Renal cortex interstitium (tissue), 11 donors: ENCODE results near the gene UBR1. TPM values are rescaled to one million over a fixed set of nuclear protein-coding genes. Genes with fewer than 3 reads are reported as not detected.
"Not testable (repeated sequence)": the region's sequence is repeated elsewhere in the genome, so short reads cannot be mapped to it uniquely, and the experiment has no call there.

Experiments used
- DNase-seq, 11 donors: peaks; one replicate each; pipeline ENCODE4 v3.0.0-alpha.2; 2013; ENCODE audit warnings: low read depth in 9 of 11, low spot score in 4 of 11; ENCODE audit errors: extremely low read depth in 1 of 11
- polyA plus RNA-seq, 3 donors: library from polyadenylated mRNA; unstranded; fragments of 120-200 nt; gene quantifications; one replicate each; pipeline ENCODE4 v1.2.1, GENCODE V29; 2013; ENCODE audit not compliant: insufficient read length in 3 of 3

The UBR1 gene
- polyA plus RNA-seq, 3 donors: 20.3 to 27.5 (median 22.9) TPM

- no peak for DNase-seq
These were observed 173.9 kb downstream of the UBR1 start for GRCh38 chr15:42931702-42932486.

GRCh38 chr15:42929306-42929848, 176.5 kb downstream of the UBR1 start:
- no peak for DNase-seq

GRCh38 chr15:42921342-42921731, 184.5 kb downstream of the UBR1 start:
- DNase-seq: peak in 3 of 11 donors; percentile 2 to 18 (median 3)

- peak; percentile 96 to 99 (median 98) for DNase-seq
These were observed 185.1 kb downstream of the UBR1 start, which contains the start of gene TTBK2 for GRCh38 chr15:42920519-42921341. TSS of gene TTBK2 (minus strand) at chr15:42920778. CDS start at chr15:42878617, 42,161 bp downstream.

GRCh38 chr15:42919799-42920518, 185.9 kb downstream of the UBR1 start:
- peak in 6 of 11 donors; percentile 17 to 36 (median 28) for DNase-seq

- DNase-seq: no peak
These were observed 186.5 kb downstream of the UBR1 start for GRCh38 chr15:42919308-42919707.

- DNase-seq: no peak
These were observed 187.8 kb downstream of the UBR1 start for GRCh38 chr15:42918047-42918446.

- DNase-seq: no peak
These were observed 190.1 kb downstream of the UBR1 start for GRCh38 chr15:42915654-42916315.

- DNase-seq: no peak
These were observed 190.9 kb downstream of the UBR1 start for GRCh38 chr15:42914728-42915497.

GRCh38 chr15:42911058-42911592, 194.7 kb downstream of the UBR1 start:
- DNase-seq: no peak

- DNase-seq: no peak
These were observed 197.3 kb downstream of the UBR1 start for GRCh38 chr15:42908538-42908937.

- no peak for DNase-seq
These were observed 202.2 kb downstream of the UBR1 start for GRCh38 chr15:42903388-42904324.

GRCh38 chr15:42893911-42894310, 211.9 kb downstream of the UBR1 start:
- not testable (repeated sequence) for DNase-seq
